HG02884 (cell line): ENCODE measurements around the gene UCK2.

Experiments
- ATAC-seq: cut with Tn5 transposase; IDR thresholded peaks from one replicate; pipeline ENCODE4 v1.9.1; 2021; ENCODE audit warnings: mild to moderate bottlenecking, moderate library complexity; ENCODE audit not compliant: unreplicated experiment

Gene UCK2

DNA sequence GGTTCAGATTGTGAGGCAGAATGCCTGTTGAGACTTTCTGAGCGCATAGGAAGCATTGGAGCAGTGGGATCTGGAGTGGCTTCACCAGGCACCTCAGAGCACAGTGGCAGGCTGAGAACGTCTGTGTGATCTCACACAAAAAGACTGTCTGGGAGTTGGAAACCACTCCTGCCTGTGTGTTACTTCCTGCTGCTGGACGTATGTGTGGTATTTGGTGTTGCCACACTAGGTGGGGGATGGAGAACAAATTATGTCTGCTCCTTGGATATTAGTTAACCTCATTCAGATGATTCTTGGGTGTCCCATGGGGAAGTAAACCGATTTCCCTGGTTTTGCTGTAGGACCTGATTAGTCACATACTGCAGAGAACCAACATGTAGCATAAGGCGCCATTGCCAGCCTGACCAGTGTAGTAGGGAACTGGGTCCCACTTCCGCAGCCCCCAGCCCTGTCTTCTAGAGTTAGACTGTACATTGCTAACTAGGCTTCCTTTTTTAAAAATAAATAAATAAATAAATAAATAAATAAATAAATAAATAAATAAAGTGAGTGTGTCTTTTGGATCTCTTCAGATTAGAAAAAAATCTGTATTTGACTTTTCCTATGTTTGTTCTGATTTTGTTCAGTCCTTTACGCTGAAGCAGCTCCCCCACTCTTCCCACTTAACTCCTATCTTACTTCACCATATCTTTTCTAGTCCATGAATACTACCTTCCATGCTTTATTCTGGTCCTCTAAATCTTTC is 26.9 kb downstream of the UCK2 start:
- peak; percentile 34 for ATAC-seq

DNA sequence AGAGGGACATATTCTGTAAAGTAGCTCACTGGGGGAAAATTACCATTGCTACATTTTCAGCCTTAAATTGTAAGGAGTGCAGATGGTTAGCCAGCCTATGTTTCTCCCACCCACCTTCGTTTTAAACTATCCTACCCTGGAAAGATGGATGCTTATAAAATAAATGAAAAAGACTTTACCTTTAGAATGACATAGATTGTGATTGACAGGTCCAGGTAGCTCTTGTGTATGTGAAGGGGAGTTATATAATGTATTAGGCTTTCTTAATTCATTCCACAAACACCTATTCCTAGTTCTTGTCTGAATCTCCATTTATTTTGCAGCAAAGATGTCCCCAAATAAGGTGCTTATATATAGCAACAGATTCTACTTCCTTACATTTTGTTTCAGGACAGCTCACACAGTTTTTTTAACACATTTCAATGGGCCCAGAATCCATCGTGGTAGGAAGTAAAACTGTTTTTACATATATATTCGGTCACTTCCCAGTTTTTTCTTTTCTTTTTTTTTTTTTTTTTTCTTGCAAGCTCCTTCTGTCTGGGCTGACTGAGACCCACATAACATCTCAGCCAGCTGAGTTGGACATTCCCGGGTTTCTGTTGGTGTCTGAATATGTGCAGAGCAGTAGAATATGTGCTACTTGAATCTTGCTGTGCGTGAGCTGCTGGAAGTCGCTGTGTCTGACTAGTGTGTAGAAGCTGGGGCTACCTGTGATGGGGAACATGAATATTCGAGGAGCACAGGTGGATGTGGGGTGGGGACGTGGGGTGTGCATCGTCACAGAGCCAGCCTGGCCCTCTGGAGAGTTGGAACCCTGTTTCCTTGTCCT is 27.8 kb downstream of the UCK2 start:
- ATAC-seq, result no peak

DNA sequence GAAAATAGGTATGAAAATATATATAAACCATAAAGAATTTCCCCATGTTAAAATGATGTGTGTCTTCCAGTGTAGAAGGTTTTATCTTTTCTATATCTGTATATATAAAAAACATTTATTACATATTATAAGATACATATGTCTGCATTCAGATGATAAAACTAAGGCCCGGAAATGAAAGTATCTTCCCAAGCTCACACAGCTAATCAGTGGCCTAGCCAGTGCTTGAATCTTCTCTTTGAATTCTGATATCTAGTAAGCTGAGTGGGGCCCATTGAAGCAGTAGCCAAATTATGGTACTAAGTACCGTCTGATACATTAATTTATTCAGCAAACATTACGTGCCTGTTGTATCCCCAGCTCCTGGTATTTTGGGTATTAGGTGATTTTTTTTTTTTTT is 28.6 kb downstream of the UCK2 start:
- ATAC-seq, result no peak

DNA sequence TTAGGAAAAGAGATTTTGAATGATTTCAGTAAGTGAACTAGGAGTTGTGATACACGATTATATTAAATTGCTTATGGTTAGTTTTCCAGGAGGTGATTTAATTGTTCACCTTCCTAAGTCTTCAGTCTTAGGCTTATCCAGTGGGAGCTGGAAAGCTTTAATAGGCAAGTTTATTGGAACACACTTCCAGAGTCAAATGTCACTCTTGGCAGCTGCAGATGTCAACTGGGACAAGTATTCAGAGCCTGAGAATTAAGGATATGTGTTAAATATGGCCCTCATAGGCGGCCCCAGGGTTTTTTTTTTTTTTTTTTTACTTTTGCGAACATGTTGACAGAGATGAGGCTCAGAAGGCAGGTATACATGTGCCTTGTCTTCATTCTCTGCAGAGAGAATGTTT is 29.2 kb downstream of the UCK2 start:
- no peak for ATAC-seq

DNA sequence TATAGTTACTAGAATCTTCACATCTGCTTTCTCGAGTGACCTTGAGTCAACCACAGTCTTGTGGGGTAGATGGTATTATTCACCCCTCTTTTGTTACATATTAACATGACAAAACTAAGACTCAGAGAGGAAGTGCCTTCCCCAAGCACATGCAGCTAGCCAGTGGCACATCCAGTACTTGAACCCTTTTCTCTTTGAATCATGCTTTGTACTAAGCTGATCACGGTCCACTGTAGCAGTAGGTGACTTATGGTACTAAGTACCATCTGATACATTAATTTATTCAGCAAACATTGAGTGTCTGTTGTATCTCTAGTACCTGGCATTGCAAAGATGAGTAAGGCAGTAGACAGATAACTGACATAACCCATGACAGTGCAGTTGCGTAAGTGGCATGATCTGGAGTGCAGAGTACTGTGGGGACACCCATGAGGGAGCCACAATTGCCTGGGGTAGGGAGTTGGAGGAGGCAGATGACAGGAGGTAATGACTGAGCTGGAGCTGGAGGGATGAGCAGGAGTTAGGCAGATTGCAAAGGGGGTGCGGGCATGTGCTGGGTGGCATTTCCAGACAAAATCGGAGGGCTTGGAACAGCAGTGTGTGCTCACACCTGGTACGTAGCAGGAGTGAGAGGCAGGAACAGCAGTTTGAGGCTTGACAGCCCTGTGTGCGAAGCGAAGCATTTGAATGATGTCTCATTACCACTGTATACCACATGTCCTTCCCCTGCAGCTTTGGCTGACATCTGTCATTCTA is 29.8 kb downstream of the UCK2 start:
- ATAC-seq, result no peak

DNA sequence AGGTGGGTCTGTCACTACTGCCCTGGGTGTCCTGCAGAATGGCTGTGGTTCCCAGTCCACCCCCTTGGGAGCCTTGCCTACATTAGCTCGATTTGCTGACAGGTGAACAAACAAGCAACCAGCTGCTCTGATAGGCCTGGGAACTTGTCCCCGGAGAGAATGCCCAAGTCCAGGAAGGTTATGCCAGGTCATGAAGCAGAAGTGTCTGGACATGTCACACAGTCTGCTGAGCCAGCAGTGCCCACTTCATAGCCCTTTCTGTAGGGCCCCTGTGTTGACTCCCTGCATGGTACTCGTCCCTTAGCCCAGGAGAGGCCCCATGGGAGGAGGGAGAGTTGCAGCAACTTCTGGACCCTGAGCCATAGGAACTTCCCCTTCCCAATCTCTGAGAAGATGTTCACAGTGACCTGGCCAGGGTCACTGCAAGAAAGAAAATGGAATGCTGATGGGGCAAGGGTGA is 31.0 kb downstream of the UCK2 start:
- ATAC-seq, result no peak

DNA sequence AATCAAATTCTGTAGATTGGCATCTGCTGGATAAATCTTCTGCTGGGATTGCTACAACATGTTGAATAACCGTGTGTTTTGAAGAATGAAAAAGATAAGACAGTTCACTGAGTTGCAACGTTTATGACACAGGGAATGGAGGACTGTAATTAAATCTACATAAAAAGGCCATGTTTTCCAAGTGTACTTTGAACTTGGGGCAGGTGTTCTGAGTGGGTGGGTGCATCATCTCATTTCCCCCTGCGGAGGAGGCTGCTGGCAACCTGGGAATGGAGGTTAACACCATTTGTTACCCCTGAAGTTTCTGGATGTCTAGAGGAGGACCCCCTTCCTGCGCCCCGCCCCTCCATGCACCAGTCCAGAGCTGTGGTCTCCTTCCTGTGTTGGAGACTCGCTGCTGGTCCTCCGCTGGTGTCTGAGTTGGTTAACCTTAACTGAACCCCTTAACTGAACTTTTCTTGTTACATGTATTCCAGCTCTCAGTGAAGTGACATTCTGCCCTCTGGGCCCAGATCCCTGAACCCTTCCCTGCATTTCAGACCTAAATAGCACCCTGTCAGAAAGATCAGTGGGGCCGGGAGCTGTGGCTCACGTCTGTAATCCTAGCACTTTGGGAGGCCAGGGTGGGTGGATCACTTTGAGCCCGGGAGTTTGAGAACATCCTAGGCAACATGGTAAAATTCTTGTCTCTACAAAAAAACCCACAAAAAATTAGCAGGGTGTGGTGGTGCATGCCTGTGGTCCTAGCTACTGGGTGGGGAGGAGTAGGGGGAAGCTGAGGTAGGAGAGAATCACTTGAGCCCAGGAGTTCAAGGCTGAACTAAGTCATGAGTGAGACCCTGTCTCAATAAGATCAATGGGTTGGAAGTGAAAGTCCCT is 31.8 kb downstream of the UCK2 start:
- ATAC-seq, result no peak

DNA sequence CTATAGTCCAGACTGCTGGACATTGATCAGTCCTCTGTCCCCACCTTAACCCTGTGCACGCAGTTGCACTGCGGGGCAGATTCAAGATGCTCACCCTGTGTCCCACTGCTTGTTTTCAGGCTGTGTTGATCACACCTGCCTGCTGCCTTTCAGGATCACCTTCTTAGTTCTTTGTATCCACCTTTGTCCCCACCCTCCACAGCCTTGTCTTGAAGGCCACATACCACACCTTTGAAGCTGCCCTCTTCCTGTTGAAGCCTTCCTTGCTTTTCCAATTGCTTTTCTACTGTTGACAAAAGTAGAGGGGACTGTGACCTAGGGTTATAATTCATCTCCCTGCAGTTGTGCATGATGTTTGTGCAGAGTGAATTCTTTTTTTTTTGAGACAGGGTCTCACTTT is 32.7 kb downstream of the UCK2 start:
- ATAC-seq, result no peak

DNA sequence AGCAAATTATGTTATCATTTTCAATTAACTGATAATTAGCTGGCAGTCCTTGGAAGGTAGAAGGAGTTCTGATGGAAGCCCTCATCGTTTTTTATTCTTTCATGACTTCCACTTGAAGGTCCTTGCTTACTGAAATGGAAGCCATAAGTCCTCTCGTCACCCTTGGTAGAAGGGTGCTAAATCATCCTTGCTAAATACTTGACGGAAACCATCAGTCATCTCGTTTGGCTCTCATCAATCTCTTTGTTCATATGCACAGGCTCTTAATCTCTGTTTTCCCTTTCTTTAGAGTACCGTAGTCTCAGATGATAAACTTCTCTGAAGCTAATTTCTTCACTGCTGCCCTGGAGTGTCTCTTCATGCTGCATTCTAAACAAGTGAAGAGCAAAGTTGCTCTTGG is 34.5 kb downstream of the UCK2 start:
- ATAC-seq, result no peak

DNA sequence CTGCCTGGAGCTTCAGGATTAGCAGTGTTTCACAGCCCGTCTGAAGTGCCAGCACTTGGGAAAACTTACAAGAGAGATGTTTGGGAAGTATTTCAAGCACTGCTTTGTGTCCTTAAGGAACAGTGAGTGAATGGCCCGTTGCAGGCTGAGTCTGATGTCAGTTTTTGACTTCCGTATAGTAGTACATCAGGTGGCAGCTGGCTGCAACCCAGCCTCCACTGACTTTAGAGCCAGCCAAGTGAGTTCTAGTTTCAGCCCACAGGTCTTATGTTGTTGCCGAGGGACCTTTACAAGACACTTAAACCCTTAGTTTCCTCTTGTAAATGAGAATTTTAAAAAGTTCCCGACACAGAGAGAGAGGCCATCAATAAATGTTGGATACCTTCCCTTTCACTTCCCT is 35.0 kb downstream of the UCK2 start:
- no peak for ATAC-seq

DNA sequence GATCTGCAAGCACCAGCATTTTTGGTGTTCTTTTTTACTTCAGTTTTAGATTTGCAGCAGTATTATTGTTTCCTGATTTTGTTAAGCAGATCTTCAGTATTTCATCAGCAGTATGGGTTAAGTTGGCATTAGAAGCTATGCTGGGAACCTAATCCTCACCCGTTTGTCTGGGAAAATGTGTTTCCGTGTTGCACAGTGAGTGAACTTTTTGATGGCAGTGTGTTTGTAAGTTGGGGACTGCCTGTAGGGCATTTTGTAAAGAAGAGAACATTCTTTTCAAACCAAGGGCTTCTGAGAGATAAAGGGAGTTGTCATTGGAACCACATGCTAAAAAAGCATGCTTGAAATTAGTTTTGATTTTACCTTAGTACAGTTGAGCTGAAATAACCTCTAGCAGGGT is 35.9 kb downstream of the UCK2 start:
- no peak for ATAC-seq

DNA sequence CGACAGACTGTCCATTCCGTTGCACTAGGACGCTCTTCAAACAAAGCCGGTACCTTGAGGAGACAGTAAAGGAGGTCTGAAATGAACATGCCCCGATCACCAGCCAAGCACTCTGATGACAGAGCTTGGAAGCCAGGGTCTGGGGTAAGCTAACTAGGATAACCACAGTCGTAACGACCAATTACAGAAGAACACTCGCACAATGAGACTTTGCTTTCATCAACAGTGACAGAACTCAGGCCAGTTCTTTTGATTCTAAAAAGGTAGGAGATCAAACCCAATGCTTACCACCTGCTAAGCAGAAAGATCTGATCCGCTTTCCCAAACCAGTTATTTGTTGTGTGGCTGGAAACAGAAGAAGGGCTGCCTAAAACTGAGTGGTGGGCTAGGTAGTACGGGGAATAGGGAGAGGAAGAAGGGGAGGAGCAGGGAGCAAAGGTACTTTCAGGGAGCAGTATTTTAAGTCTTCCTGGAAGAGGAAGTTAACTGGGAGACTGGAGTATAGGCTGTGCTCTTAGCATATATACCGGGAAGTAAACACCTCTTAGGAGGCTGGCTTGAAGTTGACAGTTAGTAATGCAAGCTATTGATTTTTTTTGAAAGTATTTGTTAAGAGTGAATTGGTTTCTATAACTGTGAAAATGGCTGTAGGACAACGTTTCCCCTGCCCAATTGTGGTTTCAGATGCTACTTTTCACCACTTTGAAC is 38.4 kb downstream of the UCK2 start:
- no peak for ATAC-seq

DNA sequence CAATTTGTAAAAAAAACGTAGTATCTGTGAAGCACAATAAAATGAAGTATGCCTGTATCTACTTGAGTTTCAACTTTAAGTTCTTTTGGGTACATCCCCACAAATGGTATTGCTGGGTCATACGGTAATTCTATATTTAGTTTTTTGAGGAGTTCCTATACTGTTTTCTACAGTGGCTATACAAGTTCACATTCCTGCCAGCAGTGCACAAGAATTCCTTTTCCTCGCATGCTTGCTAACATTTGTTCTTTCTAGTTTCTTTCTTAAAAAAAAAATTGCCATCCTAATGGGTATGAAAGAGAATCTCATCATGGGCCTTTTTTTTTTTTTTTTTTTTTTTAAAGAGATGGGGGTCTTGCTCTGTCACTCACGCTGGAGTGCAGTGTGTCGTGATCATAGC is 41.9 kb downstream of the UCK2 start:
- no peak for ATAC-seq

DNA sequence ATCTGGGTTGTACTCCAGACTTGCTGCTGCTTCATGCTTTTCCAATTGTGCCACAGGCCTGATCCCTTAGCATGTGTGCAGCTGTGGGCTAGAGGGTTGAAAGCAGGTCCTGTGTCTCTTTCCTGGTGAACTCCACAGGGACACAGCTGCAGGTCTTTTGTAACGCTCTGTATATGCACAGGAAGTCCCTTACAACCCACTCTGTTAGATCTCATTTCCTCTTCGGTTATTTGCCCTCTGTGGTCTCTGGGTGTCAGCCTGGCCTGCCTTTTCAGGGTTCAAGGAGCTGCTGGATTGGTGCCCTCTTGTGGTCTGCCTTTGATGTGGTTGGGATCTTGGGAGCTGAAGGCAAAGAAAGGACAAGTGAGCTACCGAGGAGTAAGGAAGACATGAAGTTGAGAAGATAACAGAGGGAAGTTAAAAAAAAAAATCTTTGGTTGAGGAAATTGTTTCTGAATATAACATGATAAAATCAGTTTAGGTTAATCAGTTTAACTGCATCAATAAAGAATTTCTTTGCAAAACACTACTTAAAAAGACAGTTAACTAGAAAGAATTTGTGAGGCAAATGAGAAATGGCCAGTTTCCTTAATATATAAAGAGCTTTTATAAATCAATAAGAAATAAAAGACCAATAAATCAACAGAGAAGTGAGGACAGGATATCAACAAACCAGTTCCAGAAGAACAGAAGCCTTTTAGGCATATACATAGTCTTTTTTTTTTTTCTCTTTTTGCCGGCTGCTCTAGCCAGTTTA is 44.1 kb downstream of the UCK2 start:
- peak; percentile 79 for ATAC-seq

DNA sequence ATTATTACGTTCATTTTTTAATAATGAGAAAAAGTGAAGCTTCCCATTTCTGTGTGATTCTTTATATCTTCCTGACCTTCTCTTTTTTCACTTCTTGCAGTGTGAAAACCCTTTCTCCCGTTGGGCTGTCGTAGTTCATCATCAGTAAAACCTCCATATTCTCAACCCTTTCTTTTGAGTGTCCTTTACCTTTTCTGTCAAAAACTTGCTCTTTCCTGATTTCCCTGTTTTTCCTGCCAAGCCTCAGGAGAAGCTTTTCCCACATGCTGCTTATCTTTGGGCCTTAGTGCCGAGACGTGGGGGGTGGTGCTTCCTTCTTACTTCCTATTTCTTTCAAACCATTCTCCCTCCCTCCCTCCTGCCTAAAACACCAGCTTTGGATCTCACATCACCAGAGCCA is 46.1 kb downstream of the UCK2 start:
- no peak for ATAC-seq

DNA sequence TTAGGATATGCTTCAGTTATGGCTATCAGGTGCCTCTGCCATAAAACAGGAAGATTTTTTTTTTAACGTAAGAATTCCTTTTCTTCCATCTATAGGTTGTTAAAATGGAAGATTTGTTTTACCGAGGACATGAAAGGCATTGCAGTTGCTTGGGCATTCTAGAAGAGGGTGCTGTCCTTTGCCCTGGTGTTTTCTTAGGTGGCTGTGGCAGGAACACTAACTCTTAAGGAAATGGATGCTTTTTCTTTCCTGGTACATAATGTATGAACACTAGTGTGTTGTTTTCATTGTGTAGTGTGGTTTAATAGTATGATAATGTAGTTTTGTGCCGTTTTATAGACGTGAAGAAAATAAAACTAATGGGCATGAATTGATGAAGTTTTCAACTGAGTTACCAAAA is 47.2 kb downstream of the UCK2 start:
- no peak for ATAC-seq

DNA sequence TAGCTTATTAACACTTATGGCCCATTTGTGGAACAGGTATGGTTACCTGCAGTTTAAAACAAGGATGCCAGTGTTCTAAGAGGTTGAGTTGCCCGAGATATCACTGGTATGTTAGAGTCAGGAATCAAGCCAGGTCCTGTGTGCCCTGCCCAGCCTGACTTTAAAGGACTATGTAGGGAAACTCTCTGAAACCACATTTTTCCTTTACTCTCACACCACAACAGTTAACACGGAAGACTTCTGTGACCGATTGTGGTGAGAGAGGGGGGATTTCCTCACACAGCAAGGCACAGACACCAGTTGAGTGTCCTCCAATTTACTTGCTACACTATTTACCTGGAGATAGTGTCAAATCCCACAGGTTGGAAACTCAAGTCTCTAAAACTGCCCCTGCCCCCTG is 47.8 kb downstream of the UCK2 start:
- ATAC-seq, result peak; percentile 30

DNA sequence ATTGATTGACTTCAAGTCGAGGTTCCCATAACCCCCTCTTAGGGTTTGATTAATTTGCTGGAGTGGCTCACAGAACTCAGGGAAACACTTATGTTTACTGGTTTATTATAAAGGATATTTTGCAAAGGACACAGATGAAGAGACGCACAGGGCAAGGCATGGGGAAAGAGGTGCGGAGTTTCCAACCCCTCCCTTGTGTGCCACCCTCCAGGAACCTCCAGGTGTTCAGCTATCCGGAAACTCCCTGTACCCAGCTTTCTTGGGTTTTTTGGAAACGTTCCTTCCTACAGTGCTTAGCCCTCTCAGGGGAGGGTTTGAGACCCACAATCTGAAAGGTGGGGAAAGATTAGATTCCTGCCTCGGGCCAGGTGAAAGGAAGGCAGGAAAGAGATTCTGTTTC is 48.2 kb downstream of the UCK2 start:
- no peak for ATAC-seq

DNA sequence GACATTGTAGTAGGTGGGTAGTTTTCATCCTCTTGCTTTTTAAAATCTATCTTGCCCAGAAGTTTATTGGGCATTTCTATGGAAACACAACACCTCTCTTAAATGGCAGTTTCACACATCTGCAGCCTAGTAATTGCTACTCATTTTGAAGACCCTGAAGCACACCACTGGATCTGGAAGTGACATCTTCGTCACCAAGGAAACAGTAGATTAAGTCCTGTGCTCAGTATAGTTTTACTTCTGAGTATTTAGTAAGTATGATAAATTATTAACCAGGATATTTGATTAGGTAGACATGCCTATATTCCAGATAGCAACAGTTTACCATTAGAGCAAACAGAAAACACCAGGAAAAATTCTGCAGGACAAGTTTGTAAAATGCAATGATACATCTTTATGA is 48.7 kb downstream of the UCK2 start:
- ATAC-seq, result no peak
